Motor neuron (in vitro differentiated cells): ENCODE data around the gene KLK8. TPM values are rescaled to one million over a fixed set of nuclear protein-coding genes. Genes with fewer than 3 reads are reported as not detected.

ENCODE experiments used
- ATAC-seq, 8 experiments: fragments of 200-7000 bp; cut with Tn5 transposase; replicated peaks in 6 of 8; 2 replicates each; pipeline ENCODE4 v1.8.0; 2021; ENCODE audit warnings: mild to moderate bottlenecking in 8 of 8, moderate library complexity in 8 of 8
- H3K27ac ChIP-seq, 2 donors: fragments of 250-450 bp; sonication (Bioruptor Pico); 2 replicates each; pipeline ENCODE4 v1.9.0; 2021; ENCODE audit warnings: antibody characterized with exemption in 2 of 2, mild to moderate bottlenecking in 2 of 2, moderate library complexity in 1 of 2
- H3K4me1 ChIP-seq, 2 donors: fragments of 250-450 bp; sonication (Bioruptor Pico); replicated peaks in 1 of 2; 2 replicates each; pipeline ENCODE4 v1.6.1; 2021; ENCODE audit warnings: antibody characterized with exemption in 2 of 2, mild to moderate bottlenecking in 2 of 2, moderate library complexity in 1 of 2
- H3K4me3 ChIP-seq, 5 donors: fragments of 250-450 bp; sonication (Bioruptor Pico); 2 replicates each; pipeline ENCODE4 v1.9.0; 2021; ENCODE audit warnings: antibody characterized with exemption in 5 of 5, mild to moderate bottlenecking in 5 of 5, moderate library complexity in 4 of 5
- whole genome bisulfite sequencing, 10 experiments: fragments of 450-650 bp; shearing (Covaris generic); methylation state at CpG; one replicate each; pipeline ENCODE4 v1.0.0; 2022; 5-methylcytosine and 5-hydroxymethylcytosine counted together
- in situ Hi-C, 9 experiments: fragments of 400-800 bp; cut with MboI; loops; one replicate each; pipeline ENCODE4 v1.15.0; 2021; ENCODE audit warnings: low sequenced_read_pairs in 9 of 9, low pct_unique_long_range_greater_than_20kb in 2 of 9; ENCODE audit not compliant: unreplicated experiment in 9 of 9
- total RNA-seq, 8 experiments: library from RNA; unstranded; fragments of 300-600 nt; gene quantifications; 2 replicates each; pipeline versions ENCODE4 v1.2.3 to v1.2.4, GENCODE V29; 2022

Gene KLK8
- total RNA-seq, 8 experiments from 2014 or later, result not detected

DNA sequence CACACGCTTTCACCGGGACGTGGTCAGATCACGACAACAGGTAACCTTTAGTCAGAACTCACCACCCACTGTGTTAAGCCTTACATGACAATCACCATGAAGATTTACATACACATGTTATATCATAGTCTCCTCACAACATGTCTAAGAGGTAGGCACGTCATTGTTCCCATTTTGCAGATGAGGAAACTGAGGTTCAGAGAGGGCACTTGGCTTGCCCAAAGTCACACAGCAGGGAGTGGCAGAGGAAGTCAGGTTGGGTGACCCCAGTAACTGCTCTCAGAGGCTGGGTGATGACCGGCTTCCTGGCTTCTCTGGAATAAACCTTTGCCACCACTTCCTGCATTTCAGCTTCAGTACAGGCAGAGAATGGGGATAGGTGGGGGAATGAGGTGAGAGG, 12.8 kb upstream of the KLK8 start:
- Histone ChIP-seq H3K4me3 (no peak overlapping the region), H3K4me1 (peaks cover 0 to 3% of the 10 kb centered on the region in 2 donors), H3K27ac (no peak overlapping the region)
- 0 to 90% (median 75%) methylated on average over 1 to 5 of the region's 6 CpGs; no CpG with 5 or more reads in 4 of the 10 experiments for WGBS, 10 experiments
- in situ Hi-C loops, result no loop called here
- no peak for ATAC-seq

DNA sequence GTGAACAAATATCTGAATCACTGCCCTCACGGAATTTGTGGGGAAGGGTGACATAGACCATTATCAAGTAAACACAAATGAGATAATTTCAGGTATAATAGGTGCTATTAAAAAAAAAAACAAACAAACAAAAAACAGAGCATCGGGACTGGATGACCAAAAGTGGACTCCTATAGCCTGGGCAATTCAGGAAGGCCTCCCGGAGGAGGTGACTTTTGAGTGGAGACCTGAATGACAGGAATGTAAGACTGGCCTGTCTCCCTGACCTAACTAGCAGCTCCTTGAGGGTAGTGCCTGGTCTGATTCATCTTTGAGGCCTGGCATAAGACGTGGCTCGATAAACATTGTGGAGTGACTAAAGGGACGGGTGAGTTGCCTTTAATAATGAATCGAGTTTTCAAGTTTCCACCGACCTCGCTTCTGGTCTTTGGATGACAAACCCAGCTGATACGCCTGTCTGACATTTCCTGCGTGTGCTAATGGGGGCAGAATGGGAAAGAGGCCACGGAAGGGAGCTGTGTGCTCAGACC, 11.3 kb upstream of the KLK8 start:
- H3K27ac ChIP-seq, result no peak overlapping the region
- in situ Hi-C loops, result no loop called here
- 14 to 87% (median 53%) methylated on average over 2 to 9 of the region's 12 CpGs; no CpG with 5 or more reads in 2 of the 10 experiments for WGBS, 10 experiments
- ATAC-seq, result no peak
- H3K4me3 ChIP-seq, result no peak overlapping the region
- H3K4me1 ChIP-seq, result no peaks in the 10 kb centered on the region

DNA sequence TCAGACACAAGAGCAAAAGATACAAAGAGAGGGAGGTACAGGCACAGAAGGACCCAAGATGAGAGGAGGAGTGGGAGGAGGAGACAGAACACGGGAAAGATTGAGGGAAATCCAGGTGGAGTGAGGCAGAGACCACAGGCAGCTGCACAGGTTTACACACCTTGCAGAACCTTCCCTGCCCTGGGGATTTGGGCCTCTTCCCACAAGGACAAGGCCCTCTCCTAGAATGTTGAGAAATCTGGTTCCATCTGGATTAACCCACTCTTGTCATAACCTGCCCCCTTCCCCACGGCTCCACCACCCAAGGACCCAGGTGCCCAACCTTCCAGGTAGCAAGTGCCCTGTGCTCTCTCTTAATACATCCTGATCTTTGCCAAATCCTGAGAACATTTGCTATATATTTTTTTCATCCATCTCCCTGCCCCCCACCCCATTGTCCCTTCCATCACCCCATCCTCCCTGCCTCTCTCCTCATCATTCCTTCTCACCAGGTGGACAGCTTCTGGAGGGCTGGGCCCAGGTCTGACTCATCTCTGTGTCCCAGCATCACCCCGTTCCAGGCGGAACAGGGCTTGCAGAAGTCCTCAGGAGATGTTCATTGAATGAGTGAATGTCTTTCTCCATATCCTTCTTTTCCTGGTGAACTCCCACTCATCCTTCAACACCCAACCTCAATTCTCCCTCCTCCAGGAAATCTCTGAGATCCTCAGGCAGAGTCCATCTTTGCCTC, 8.8 kb upstream of the KLK8 start:
- no peak overlapping the region for H3K4me3 ChIP-seq
- ATAC-seq, result no peak
- no peaks in the 10 kb centered on the region for H3K4me1 ChIP-seq
- 7 to 72% (median 30%) methylated on average over 2 to 3 of the region's 4 CpGs; no CpG with 5 or more reads in 6 of the 10 experiments for WGBS, 10 experiments
- in situ Hi-C loops, result no loop called here
- no peak overlapping the region for H3K27ac ChIP-seq

DNA sequence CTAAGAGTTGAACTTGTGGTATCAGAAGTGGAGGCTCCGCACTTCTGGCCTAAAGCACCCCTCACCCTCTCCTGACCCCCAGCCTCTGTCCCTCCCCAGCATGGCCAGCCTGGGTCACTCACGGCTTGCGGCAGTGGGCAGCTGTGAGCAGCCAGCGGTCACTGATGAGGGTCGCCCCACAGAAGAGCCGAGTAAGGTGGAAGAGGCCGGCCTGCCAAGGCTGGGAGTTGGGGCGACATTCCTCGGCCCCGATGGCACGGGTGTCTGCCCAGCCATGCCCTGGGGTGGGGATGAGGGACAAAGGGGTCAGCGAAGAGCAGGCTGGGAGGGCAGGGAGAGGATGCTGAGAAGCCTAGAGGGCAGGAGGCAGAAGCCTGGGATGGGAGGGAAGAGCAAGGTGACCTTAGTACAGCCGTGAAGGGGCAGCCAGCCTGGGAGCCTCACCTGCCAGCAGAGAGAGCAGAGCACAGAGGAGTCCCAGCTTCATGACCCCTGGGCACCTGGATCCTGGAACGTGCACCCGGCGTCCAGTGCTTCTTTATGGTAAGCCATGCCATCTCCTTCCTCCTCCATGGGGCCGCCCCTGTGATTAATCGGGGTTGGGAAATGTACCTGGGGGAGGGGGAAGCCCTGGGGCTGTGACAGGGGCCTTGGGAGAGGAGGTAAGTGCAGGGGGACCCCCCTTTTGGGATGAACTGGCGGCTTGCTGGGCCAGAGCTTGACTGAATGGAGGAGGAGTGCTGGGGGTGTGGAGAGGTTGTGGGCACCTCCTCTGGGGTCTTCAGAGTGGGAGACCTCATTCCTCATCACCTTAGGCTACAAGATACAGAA, 7.9 kb upstream of the KLK8 start:
- 53 to 73% (median 62%) methylated on average over 3 to 8 of the region's 19 CpGs; no CpG with 5 or more reads in 7 of the 10 experiments for WGBS, 10 experiments
- ATAC-seq, result no peak
- no peak overlapping the region for H3K4me3 ChIP-seq
- no peaks in the 10 kb centered on the region for H3K4me1 ChIP-seq
- in situ Hi-C loops, result no loop called here
- no peak overlapping the region for H3K27ac ChIP-seq

DNA sequence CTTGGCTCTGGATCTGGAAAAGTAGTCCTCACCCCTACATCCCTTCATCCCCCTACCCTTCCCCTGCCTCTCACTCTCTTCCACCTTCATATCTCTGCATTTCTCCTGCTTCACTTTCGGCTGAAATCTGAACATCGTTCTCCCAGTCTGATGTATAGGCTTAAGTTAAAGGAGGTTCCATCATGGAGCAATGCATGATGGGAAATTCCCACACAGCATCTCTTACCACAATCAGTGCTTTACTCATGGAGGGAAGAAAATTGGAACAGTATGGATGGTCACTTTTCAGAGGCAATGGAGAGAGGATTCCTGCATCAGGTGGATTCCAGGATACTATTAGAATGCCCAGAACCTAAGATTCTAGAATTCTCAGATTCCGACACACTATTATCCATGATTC, 6.1 kb upstream of the KLK8 start:
- Histone ChIP-seq H3K4me1 (no peaks in the 10 kb centered on the region), H3K27ac (no peak overlapping the region), H3K4me3 (no peak overlapping the region)
- ATAC-seq, result no peak
- 43 to 73% (median 69%) methylated on average over 1 to 3 of the region's 3 CpGs; no CpG with 5 or more reads in 6 of the 10 experiments for WGBS, 10 experiments
- in situ Hi-C loops, result no loop called here

DNA sequence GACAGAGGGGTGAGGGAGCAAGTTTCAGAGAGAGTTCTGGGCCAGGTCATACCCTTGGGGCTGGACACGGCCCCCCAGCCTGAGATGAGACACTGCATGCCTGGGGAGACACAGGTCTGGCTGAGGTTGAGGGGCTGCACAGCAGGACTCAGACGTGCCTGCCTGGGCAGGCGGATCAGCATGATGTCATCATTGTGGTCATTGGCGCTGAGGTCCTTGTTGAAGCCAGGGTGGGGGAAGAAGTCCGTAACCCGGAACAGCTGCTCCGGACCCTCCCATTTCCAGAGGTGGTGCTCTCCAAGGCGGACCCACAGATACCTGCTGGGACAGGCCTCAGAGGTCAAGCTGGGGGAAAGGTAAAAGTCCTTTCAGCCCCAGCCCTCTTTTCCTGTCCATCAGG, 5.0 kb upstream of the KLK8 start:
- WGBS, 10 experiments, result 0 to 71% (median 52%) methylated on average over 1 to 7 of the region's 8 CpGs; no CpG with 5 or more reads in 3 of the 10 experiments
- in situ Hi-C loops, result no loop called here
- no peaks in the 10 kb centered on the region for H3K4me1 ChIP-seq
- H3K4me3 ChIP-seq, result no peak overlapping the region
- H3K27ac ChIP-seq, result no peak overlapping the region
- no peak for ATAC-seq

DNA sequence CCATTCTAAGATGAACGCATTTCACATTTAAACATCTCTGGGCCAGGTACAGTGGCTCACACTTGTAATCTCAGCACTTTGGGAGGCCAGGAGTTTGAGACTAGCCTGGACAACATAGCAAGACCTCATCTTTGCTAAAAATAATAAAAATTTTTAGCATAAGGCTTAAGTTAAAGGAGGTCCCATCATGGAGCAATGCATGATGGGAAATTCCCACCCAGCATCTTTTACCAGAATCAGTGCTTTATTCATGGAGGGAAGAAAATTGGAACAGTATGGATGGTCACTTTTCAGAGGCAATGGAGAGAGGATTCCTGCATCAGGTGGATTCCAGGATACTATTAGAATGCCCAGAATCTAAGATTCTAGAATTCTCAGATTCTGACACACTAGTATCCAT, 3.8 kb upstream of the KLK8 start:
- no peak overlapping the region for H3K4me3 ChIP-seq
- no peaks in the 10 kb centered on the region for H3K4me1 ChIP-seq
- no peak overlapping the region for H3K27ac ChIP-seq
- in situ Hi-C loops, result no loop called here
- no peak for ATAC-seq
- WGBS, 10 experiments, result 0 to 100% (median 71%) methylated on average over 1 of the region's 1 CpG; no CpG with 5 or more reads in 4 of the 10 experiments

DNA sequence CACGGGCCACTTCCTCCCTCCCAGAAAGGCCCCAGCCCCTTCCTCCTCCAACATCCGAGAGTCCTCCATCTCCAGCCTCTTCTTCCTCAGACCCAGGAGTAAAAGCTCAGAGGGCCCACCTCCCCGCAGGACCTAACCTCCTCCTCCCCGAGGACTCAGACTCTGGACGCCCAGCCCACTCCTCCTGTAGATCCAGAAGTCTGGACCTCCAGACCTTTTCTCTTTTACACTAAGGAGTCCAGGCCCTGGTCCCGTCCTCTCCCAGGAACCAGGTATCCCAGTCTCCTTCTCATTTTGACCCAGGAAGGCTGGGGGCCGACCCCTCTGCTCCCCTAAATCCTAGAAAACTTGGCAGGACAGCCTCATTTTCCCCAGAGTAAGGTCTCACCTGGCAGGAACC, 1.9 kb upstream of the KLK8 start:
- no peak overlapping the region for H3K4me3 ChIP-seq
- 27 to 80% (median 69%) methylated on average over 1 to 5 of the region's 7 CpGs; no CpG with 5 or more reads in 6 of the 10 experiments for WGBS, 10 experiments
- ATAC-seq, result no peak
- no peaks in the 10 kb centered on the region for H3K4me1 ChIP-seq
- in situ Hi-C loops, result no loop called here
- H3K27ac ChIP-seq, result no peak overlapping the region

DNA sequence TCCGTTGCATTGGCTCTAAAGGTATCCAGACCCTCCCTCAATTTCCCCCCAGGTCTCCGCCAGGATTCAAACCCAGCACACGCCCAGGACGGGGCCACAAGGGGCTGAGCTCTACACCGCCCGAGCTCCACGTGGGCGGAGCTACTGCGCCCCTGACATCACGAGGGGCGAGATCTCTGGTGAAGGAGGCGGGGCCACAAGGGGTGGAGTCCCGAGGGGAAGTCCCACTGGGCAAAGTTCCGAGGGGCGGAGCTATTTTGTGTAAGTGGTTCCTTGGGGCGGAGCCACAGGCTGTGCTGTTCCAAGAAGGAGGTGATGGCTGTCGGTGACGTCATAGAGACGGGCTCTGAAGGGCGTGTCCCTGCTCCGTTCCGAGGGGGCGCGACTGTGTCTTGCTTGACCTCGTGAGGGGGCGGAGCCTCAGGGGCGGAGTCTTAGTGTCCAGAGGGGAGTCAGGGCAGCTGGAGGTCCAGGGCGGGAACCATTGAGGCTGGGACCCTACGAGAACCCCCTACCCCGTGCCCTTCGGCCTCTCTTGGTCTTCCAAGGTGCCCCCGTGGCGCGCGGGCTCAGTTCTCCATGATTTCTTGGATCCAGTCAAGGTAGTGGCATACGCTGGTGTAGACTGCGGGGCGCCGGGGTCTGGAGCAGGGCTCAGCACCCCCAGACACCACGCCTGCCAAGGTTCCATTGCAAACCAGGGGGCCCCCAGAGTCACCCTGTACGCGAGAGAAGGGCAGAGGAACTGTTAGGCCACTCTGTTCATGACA, 1.3 kb upstream of the KLK8 start:
- peak in 2 of 8 experiments; percentile 23 to 52 for ATAC-seq
- Histone ChIP-seq H3K4me3 (no peak overlapping the region), H3K27ac (no peak overlapping the region), H3K4me1 (no peaks in the 10 kb centered on the region)
- in situ Hi-C loops, result no loop called here
- WGBS, 10 experiments, result 73 to 100% (median 86%) methylated on average over 2 to 4 of the region's 42 CpGs; no CpG with 5 or more reads in 6 of the 10 experiments

DNA sequence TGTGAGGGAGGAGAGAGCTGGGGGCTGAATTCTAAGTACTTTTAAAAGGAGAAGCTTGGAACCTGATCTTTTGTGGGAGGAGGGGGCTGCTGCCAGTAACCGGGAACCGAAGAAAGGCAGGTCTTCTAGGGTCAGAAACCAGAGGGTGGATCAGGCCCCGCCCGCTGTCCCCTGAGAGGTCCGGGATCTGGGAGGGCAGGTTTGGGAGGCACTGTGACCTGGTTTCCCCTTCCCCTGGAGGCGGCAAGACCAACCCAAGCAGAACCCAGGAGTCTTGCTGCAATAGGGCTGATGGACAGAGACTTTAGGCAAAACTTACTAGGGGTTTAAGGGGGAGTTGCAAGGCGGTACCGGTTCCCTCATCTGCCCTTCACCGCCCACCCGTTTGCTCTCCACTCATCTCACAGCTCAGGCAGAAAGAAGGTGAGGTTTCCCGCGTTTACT, 707 bp upstream of the KLK8 start:
- in situ Hi-C loops, result no loop called here
- no peak overlapping the region for H3K27ac ChIP-seq
- ATAC-seq, result no peak
- H3K4me1 ChIP-seq, result no peaks in the 10 kb centered on the region
- WGBS, 10 experiments, result 72 to 100% (median 83%) methylated on average over 2 to 4 of the region's 12 CpGs; no CpG with 5 or more reads in 6 of the 10 experiments
- no peak overlapping the region for H3K4me3 ChIP-seq

DNA sequence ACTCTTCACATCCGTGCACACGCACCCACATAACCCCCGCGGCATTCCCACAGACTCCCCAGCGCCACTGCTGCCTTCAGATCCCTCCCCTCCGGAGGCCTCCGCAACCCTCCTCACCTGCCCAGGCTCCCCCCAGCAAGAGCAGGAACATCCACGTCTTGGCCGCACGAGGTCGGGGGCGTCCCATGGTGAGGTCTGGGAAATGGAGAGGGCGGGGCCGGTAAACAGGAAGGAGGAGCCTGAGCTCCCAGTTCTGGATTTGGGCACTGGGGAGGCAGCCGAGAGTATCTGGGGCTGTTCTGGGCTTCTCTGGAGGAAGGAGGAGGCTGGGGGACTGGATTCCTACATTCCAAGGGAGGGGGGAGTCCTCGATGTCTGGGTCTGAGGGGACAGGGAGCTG, 423 bp downstream of the KLK8 start:
- WGBS, 10 experiments, result 0 to 100% methylated on average over 1 to 4 of the region's 16 CpGs; no CpG with 5 or more reads in 8 of the 10 experiments
- peak in 1 of 8 experiments; percentile 58 for ATAC-seq
- no peaks in the 10 kb centered on the region for H3K4me1 ChIP-seq
- no peak overlapping the region for H3K27ac ChIP-seq
- in situ Hi-C loops, result no loop called here
- H3K4me3 ChIP-seq, result no peak overlapping the region

DNA sequence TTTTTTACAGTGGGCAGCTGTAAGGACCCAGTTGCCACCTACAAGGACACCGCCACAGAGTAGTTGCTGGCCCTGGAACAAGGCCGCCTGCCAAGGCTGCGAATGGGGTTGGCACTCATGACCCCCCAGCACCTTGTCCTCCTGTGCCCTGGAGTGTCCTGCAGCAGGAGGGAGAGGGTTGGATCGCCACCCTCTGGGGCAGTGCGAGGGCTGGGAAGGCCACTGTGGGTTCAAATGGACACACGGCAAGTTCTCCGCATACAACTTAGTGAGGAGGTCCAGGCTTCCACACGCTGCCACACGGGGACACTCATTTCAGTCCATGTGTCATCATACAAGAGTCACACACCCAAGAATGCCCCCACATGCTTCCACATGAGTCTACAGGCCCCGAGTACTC, 978 bp downstream of the KLK8 start:
- no peak for ATAC-seq
- no peak overlapping the region for H3K4me3 ChIP-seq
- WGBS, 10 experiments, result 81 to 94% (median 86%) methylated on average over 2 to 5 of the region's 10 CpGs; no CpG with 5 or more reads in 7 of the 10 experiments
- in situ Hi-C loops, result no loop called here
- no peaks in the 10 kb centered on the region for H3K4me1 ChIP-seq
- H3K27ac ChIP-seq, result no peak overlapping the region
